ENCODE measurements around the gene COMMD4. TPM values are rescaled to one million over a fixed set of nuclear protein-coding genes. Genes with fewer than 3 reads are reported as not detected.
A peak's percentile ranks its signal among the peaks of the same experiment; 100 is the strongest.

COMMD4 gene
- total RNA-seq, 1 donor = 68.4 TPM

DNA sequence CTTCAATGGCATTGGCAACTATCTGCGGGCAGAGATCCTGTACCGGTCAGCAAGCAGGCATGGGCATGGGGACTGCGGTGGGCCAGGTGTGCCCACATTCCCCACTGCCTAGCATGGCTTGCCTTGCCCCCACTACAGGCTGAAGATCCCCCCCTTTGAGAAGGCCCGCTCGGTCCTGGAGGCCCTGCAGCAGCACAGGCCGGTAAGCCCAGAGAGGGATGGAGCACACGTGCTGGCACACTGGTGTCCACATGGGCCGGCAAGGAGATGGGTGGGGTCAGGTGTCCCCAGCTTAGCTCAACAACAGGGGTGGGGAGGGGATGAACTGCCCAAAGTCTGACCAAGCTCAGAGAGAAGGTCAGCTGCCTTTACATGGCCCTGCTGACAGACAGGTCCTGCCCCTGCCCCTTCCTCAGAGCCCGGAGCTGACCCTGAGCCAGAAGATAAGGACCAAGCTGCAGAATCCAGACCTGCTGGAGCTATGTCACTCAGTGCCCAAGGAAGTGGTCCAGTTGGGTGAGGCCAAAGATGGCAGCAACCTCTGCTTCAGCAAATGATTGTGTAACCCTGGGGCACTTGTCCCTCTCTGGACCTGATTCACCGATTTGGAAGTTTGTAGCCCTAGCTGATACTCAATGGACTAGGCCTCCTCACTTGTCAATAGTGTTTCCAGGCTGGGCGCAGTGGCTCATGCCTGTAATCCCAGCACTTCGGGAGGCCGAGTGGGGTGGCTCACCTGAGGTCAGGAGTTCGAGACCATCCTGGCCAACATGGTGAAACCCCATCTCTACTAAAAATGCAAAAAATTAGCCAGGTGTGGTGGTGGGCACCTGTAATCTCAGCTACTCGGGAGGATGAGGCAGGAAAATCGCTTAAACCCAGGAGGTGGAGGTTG is 16.6 kb downstream of the COMMD4 start:
- peaks cover 24% of the 10 kb centered on the region for H3K27me3 ChIP-seq (ENCODE audit: insufficient read depth, low read length)
- no peak overlapping the region for H3K27ac ChIP-seq (ENCODE audit: low read depth, low read length)
- peaks cover 4% of the 10 kb centered on the region for H3K4me1 ChIP-seq (ENCODE audit: insufficient read depth, low read length)
- H3K4me2 ChIP-seq (ENCODE audit: insufficient read depth, low read length) = no peak overlapping the region
- H2AFZ ChIP-seq (ENCODE audit: low read length) = no peak overlapping the region
- TF ChIP-seq, protein P1, sequence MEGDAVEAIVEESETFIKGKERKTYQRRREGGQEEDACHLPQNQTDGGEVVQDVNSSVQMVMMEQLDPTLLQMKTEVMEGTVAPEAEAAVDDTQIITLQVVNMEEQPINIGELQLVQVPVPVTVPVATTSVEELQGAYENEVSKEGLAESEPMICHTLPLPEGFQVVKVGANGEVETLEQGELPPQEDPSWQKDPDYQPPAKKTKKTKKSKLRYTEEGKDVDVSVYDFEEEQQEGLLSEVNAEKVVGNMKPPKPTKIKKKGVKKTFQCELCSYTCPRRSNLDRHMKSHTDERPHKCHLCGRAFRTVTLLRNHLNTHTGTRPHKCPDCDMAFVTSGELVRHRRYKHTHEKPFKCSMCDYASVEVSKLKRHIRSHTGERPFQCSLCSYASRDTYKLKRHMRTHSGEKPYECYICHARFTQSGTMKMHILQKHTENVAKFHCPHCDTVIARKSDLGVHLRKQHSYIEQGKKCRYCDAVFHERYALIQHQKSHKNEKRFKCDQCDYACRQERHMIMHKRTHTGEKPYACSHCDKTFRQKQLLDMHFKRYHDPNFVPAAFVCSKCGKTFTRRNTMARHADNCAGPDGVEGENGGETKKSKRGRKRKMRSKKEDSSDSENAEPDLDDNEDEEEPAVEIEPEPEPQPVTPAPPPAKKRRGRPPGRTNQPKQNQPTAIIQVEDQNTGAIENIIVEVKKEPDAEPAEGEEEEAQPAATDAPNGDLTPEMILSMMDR (IDR thresholded peaks at IDR 0.05; ENCODE audit: extremely low read depth, low read depth, low read length) = no peak
- DNase-seq (ENCODE audit: insufficient read length, low spot score, missing footprints) = peak; percentile 62
- peaks cover 14% of the 10 kb centered on the region for H3K36me3 ChIP-seq (ENCODE audit: insufficient read depth, low read length)
- H4K20me1 ChIP-seq (ENCODE audit: insufficient read depth, low read length) = peaks cover 4% of the 10 kb centered on the region
- H3K4me3 ChIP-seq (ENCODE audit: insufficient read depth, low read length) = no peak overlapping the region
- no peaks in the 10 kb centered on the region for H3K79me2 ChIP-seq (ENCODE audit: insufficient read depth, low read length)
- no peaks in the 10 kb centered on the region for H3K9me3 ChIP-seq (ENCODE audit: low read depth, low read length)

DNA sequence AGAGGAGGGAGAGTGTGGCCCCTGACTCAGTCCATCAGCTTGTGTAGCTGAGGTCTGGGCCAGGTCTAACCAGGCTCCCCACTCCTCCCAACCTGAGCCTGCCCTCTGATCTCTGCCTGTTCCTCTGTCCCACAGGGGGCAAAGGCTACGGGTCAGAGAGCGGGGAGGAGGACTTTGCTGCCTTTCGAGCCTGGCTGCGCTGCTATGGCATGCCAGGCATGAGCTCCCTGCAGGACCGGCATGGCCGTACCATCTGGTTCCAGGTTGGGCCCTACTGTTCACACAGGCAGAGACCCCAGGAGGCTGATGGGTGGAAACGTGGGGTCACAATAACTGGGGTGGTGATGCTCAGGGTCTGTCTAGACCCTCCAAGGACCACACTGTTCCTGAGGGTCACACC is 17.7 kb downstream of the COMMD4 start:
- TF ChIP-seq, protein P1 (IDR thresholded peaks at IDR 0.05; ENCODE audit: extremely low read depth, low read depth, low read length) = no peak
- DNase-seq (ENCODE audit: insufficient read length, low spot score, missing footprints) = peak; percentile 70
- Histone ChIP-seq H3K4me1 (ENCODE audit: insufficient read depth, low read length) (no peaks in the 10 kb centered on the region), H3K4me3 (ENCODE audit: insufficient read depth, low read length) (no peak overlapping the region), H2AFZ (ENCODE audit: low read length) (no peak overlapping the region), H3K36me3 (ENCODE audit: insufficient read depth, low read length) (peaks cover 20% of the 10 kb centered on the region), H3K27ac (ENCODE audit: low read depth, low read length) (no peak overlapping the region), H3K27me3 (ENCODE audit: insufficient read depth, low read length) (peaks cover 12% of the 10 kb centered on the region), H3K4me2 (ENCODE audit: insufficient read depth, low read length) (no peak overlapping the region), H3K79me2 (ENCODE audit: insufficient read depth, low read length) (no peaks in the 10 kb centered on the region), H4K20me1 (ENCODE audit: insufficient read depth, low read length) (peaks cover 4% of the 10 kb centered on the region), H3K9me3 (ENCODE audit: low read depth, low read length) (no peaks in the 10 kb centered on the region)

DNA sequence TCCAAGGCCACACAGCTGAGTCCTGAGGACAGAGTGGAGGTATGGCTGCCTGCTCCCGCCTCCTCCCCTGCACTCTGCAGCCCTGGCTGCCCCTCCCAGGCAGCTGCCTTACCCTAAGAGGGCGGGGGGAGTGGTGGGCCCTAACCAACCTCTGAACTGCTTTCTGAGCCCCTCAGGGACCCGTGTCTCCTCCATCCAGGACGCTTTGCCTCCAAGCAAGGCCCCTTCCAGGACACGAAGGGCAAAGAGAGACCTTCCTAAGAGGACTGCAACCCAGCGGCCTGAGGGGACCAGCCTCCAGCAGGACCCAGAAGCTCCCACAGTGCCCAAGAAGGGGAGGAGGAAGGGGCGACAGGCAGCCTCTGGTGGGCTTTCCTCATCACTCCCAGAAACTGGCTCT is 18.6 kb downstream of the COMMD4 start:
- H3K36me3 ChIP-seq (ENCODE audit: insufficient read depth, low read length) = peaks cover 24% of the 10 kb centered on the region
- peak; percentile 21 for DNase-seq (ENCODE audit: insufficient read length, low spot score, missing footprints)
- H3K4me2 ChIP-seq (ENCODE audit: insufficient read depth, low read length) = no peak overlapping the region
- peaks cover 4% of the 10 kb centered on the region for H3K27me3 ChIP-seq (ENCODE audit: insufficient read depth, low read length)
- no peaks in the 10 kb centered on the region for H3K9me3 ChIP-seq (ENCODE audit: low read depth, low read length)
- H4K20me1 ChIP-seq (ENCODE audit: insufficient read depth, low read length) = peaks cover 4% of the 10 kb centered on the region
- no peak overlapping the region for H2AFZ ChIP-seq (ENCODE audit: low read length)
- no peaks in the 10 kb centered on the region for H3K4me1 ChIP-seq (ENCODE audit: insufficient read depth, low read length)
- H3K27ac ChIP-seq (ENCODE audit: low read depth, low read length) = no peak overlapping the region
- H3K79me2 ChIP-seq (ENCODE audit: insufficient read depth, low read length) = no peaks in the 10 kb centered on the region
- TF ChIP-seq, protein P1 (IDR thresholded peaks at IDR 0.05; ENCODE audit: extremely low read depth, low read depth, low read length) = no peak
- H3K4me3 ChIP-seq (ENCODE audit: insufficient read depth, low read length) = no peak overlapping the region

DNA sequence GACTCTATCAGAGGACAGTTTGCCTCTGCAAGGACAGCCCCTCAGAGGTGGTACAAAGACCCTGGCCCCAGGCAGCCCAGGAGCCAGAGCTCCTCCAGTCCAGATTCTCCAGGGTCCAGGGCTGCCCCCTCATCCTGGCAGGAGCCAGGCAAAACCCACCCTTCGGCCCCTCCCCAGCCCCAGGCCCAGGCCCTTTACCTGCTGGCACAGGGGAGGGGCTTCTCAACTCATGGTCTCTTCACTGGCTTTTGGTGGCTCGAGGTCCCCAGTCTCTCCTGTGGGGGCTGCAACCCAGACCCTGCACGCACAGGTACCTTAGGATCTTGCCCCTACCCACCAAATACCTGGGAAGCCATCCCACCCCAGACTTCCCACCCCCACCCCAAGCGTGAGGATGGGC is 19.5 kb downstream of the COMMD4 start:
- TF ChIP-seq, protein P1 (IDR thresholded peaks at IDR 0.05; ENCODE audit: extremely low read depth, low read depth, low read length) = no peak

More for the DNA sequence above, 19.5 kb downstream of the COMMD4 start:
- no peak overlapping the region for H2AFZ ChIP-seq (ENCODE audit: low read length)
- H3K4me2 ChIP-seq (ENCODE audit: insufficient read depth, low read length) = no peak overlapping the region
- no peak overlapping the region for H3K27ac ChIP-seq (ENCODE audit: low read depth, low read length)
- H3K9me3 ChIP-seq (ENCODE audit: low read depth, low read length) = no peaks in the 10 kb centered on the region
- H3K79me2 ChIP-seq (ENCODE audit: insufficient read depth, low read length) = no peaks in the 10 kb centered on the region
- H3K27me3 ChIP-seq (ENCODE audit: insufficient read depth, low read length) = no peaks in the 10 kb centered on the region
- peaks cover 3% of the 10 kb centered on the region for H4K20me1 ChIP-seq (ENCODE audit: insufficient read depth, low read length)
- no peaks in the 10 kb centered on the region for H3K4me1 ChIP-seq (ENCODE audit: insufficient read depth, low read length)
- H3K4me3 ChIP-seq (ENCODE audit: insufficient read depth, low read length) = no peak overlapping the region
- peaks cover 33% of the 10 kb centered on the region for H3K36me3 ChIP-seq (ENCODE audit: insufficient read depth, low read length)
- DNase-seq (ENCODE audit: insufficient read length, low spot score, missing footprints) = peak; percentile 68

Measured in osteoblast (primary cell).